Right forelimb (tissue), 1 donor: ENCODE results near the gene NPTN.
A peak's percentile ranks its signal among the peaks of the same experiment; 100 is the strongest.
"Not testable (repeated sequence)": the region's sequence is repeated elsewhere in the genome, so short reads cannot be mapped to it uniquely, and the experiment has no call there.

Experiments
- DNase-seq: peaks from one replicate; pipeline ENCODE4 v3.0.0-alpha.2; 2018

The NPTN gene

DNA sequence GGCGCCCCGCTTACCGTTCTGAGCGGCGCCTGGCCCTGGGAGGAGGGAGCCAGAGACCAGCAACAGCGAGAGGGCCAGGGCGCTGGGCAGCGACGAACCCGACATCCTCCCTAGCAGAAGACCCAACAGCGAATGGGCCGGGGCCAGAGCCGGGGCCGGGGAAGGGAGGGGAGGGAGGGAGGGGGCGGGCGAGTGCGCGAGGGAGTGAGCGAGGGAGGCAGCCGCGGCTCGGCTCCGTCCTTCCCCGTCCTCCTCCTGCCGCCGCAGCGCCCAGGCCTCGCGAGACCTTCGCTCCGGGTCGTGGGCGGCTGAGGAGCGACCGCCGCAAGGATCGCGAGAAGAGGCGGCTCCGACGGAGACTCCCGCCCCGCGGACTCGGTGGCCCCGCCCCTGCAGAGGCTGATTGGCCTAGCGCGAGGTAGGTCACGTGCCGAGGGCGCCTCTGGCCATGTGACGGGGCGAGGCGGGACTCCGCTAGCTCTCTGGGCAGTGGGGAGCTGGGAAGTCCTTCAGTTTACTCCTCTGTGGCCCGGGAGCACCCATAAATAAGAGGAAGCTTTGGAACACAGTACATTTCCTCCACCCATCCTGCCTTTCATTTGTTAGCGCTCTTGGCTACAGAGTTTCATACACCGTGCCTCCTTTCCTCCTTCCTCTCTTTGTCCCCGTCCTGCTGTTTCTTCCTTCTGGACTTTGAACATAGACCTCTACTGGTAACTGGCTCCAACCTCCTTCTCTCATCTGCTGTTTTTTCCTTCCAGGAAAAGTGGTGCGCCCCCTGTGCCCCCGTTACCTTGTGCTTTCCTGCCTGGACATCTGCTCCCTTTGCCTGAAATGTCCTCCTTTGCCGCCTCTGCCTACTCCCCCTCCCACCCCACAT lies at the start of gene NPTN:
TSS of gene NPTN (minus strand) at position 279 of the 880 bp plus-strand sequence. CDS start at position 105, 174 bp downstream.
- DNase-seq, result peak; percentile 99

DNA sequence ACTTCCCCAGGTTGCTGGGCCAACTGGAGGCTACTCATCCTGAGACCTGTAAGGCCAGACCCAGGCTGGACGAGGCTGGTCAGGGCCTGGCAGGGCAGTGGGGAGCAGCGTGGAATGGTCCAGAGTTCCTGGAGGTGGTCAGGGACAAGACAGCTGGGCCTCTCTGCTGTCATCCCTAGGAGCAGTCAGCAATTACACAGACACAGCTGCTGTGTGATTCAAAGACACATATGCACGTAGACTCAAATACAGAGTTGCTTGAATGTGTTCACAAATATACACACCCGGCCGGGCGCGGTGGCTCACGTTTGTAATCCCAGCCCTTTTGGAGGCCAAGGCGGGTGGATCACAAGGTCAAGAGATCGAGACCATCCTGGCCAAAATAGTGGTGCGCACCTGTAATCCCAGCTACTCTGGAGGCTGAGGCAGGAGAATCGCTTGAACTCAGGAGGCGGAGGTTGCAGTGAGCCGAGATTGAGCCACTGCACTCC lies 49.5 kb upstream of the NPTN start:
- no peak for DNase-seq

DNA sequence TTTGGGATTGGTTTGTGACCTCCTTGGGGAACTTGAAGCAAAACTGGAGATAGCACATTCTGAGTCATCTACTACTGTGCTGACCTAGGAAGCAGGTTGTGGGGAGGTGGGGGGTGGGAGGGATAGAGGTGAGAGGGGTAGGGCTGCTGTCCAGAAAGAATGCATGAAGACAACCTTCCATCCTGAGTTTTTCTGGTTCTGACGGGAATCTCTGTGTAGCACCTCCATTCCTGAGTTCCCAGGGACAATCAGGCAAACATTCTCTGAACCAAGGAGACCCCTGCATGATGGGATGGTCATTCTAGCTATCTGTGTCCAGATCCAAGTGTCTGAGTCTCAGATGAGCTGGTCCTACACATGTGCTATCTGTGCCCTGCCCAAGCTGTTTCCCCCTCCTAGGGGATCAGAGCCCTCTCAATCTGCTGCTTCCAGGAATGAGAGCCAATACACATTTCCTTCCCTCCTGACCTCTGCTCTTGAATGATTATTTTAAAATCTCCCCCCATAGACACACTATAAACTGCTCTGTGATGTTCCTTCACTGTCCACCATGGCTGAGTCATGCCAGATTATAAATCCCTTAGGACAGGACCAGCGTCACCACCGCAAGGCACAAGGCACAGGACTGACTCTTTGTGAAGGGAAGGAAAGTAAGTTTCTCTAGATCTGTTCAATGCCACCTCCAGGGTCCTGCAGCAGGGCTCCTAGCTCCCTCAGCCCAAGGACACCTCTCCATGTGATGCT lies 48.8 kb upstream of the NPTN start:
- no peak for DNase-seq

DNA sequence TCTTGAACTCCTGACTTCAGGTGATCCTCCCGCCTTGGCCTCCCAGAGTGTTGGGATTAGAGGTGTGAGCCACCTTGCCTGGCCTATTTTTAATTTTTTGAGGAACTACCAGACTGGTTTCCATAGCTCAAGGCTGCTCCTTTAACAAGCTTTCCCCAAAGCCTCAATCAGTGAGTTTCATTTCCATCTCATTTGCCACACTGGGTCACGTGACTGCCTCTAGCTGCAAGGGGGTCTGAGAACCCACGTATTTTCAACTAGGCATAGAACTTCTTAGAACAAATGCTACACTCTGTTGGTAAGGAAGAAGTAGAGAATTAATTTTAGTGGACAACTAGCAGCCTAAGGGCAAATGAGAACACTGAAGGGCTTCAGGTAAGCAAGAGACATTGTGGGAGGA lies 47.9 kb upstream of the NPTN start:
- no peak for DNase-seq

DNA sequence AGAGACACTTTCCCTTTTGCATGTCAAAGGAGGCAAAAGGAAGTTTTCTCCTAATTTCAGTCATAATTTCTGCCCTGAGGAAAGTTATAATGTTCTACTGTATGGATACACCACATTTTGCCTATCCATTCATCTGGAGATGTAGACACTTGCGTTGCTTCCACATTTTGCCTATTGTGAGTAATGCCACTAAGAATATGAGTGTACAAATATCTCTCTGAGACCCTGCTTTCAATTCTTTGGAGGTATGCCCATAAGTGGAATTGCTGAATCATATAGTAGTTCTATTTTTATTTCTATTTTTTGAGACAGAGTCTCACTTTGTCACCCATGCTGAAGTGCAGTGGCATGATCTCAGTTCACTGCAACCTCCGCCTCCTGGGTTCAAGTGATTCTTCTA lies 47.4 kb upstream of the NPTN start:
- DNase-seq, result no peak

DNA sequence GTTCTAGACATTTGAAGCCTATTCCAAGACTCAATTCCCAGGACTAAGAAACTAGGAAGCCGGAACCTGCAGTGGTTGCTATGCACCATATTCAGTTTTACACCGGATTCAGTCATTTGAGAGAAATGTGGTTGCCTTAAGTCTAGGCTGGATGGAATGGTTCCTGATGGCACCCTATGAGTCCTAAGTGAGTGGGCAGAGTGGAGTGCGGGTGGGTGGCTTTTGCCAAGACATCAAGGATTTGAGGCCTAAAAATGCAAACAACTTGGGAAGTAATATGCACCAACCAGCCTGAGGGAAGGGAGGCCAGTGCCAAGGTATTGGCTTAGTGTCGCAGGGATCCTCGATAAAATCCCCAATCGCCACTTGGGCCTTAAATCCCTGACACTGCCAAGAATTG lies 46.8 kb upstream of the NPTN start:
- no peak for DNase-seq

DNA sequence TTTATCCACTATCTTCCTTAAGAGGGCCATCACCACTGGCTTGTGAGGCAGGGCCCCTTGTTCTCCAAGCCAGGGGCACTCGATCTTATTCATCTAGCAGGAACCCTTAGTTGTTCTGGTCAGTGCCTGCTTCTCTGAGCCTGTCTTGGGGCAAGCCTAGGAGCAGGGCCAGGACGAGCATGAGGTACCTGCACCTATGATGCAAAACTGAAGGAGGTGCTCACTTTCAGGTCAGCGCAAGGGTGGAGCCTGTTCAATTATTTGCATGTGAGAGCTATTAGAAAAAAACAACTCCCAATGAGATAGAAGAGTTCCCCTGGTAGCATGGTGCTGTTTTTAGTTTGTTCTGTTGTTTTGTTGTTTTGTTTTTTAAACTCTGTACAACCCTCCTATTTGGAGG lies 46.0 kb upstream of the NPTN start:
- no peak for DNase-seq

DNA sequence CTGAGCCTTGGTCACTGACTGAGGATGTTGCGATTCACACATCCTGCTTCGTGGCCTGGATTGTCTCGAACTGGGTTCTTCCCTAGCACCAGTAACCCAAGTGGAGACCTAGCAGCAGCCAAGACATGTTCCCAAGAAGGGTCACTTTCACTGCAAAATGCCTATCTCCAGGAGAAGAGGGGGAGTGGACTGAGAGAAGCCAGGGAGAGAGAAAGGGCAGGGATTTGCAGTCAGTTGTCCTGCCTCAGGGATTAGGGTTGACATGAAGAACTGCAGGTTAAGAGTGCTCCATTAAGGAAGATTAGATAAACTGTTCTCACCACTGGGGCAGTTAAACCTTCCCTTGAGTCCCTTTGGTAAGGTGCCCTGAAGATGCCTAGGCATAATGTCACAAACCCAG lies 45.3 kb upstream of the NPTN start:
- DNase-seq, result no peak

DNA sequence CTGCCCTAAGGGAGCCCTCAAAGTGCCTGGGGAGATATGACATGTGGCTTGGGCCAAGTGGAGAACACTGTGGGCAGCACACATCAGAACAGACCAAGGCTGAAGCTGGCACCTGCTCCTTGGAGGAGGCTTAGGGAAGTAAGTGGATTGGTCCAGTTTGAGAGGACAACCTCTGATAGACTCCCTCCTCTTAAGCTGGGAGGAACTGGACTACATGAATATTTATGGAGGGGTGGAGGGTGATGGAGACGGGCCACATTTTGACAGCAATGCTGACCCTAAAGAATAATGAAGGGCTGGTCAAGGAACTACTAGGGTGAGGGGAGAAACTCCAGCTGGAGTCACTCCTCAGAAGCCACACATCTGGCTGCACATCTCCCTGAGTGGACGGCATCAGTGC lies 44.5 kb upstream of the NPTN start:
- DNase-seq, result no peak

DNA sequence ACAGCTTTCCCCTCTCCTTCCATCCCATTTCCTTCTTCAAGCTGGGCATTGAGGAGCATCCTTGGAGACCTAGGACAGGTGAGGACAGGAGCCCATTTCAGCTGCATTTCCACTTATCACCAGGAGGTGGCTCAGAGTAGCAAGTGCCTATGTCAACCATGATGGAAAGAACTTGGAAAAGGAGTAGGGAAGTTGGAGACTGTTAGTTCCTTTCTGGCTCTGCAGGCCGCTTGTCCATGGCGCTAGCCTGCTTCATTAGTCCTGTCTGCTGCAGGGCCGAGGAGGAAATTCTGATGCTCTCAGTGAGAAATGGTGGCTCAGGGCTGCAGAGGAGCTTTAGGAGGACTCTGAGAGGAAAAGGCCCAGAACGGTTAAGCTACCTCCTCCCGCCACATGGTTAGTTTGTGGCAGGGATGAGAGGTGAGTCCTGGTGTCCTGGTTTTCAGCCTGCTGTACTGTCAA lies 44.0 kb upstream of the NPTN start:
- no peak for DNase-seq

DNA sequence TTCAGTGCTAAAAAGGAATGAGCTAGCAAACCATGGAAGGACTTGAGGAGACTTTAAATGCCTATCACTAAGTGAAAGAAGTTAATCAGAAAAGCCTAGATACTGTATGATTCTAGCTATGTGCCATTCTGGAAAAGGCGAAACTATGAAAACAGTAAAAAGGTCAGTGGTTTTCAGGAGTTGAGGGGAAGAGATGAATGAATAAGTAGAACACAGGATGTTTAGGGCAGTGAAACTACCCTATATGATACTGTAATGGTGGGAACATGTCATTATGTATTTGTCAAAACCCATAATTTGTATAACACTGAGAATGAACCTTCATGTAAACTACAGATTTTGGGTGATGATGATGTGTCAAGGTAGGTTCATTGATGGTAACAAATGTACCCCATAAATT lies 41.4 kb upstream of the NPTN start:
- no peak for DNase-seq

DNA sequence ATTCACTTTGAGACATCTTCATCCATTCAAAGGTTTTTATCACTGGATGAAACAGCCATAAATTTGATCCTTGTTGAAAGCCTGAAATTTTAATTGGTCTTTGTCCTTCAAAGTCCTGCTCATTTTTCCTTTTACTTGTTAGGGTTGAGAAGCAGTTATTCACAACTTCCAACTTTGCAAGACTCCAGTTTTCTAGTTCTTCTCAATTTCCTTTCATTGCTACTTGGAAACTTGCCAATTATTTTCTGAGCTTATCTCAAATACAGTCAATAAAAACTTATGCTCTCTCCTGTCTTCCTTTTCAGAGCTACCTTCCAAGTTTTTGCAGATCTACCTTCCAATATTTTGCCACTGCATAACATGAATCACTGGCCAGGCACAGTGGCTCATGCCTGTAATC lies 27.3 kb upstream of the NPTN start:
- no peak for DNase-seq

DNA sequence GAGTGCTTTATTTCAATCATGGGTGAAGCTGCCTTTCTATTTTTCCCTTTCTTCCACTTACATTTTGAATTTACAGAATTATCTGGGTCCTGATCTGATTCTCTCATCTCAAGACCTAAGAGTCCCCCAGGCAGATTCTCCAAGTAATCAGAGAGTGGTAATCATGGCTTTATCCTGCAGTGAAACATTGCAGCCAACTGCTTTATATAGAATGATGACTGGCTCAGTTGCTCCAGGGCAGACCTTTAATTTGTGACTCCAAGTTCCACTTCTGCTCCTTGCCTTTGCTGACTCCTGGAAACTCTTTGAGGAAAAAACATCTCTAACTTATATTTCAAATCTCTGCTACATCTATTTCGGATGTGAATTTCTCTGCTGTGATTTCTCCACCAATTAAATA lies 25.5 kb upstream of the NPTN start:
- DNase-seq, result no peak

DNA sequence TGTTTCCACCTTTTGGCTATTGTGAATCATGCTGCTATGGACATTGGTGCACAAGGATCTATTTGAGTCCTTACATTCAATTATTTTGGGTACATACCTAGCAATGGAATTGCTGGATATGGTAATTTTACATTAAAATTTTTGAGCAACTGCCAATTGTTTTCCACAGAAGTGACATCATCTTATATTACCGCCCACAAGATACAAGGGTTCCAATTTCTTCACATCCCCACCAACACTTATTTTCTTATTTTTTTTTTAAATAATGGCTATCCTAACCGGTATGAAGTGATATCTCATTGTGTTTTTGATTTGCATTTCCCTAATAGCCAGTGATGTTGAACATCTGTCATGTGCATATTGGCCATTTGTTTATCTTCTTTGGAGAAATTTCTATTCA lies 22.5 kb upstream of the NPTN start:
- no peak for DNase-seq

DNA sequence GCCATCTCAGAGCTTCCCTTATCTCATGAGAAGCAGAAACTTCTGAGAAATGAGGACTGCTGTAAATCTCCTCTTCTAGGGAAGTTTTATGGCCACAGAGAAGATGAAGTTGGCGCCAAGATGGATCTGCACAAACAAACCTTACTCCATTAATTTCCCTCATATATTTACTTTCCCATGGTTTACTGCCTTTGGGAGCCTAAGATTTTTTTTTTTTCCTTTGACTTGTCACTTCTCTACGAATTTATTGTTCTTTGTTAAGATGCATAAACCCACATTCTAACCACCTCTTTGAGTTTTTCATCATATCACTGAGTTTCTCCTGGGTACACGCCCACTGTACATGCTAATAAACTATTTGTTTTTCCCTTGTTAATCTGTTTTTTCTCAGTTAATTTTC lies 21.5 kb upstream of the NPTN start:
- DNase-seq, result no peak

DNA sequence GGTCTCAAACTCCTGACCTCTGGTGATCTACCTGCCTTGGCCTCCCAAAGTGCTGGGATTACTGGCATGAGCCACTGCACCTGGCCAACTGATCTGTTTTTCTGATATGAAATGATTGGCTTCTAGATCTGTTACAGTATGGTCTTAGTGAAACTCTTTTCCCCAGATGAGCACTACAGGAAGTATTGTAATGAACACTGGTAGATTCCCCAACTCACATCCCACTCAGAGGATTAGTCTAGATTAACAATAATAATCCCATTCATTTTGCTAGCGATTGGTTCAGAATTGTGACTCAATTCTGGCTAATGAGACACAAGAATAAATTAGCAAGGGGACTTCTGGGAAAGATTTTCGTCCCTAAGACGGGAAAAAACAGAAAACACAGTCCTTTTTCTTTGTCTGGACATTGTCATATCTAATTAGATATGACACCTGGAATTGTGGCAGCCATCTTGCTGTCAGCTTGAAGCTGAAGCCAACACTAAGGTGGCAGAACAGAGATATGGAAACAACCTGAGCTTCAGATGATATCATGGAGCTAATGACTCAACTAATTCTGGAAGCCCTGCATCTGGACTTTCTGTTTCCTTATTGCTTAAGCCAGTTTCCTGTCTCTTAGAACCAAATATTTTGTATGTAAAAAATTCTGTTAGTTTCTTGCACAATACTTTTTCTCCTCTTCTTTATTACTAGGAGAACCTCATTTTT lies 17.4 kb upstream of the NPTN start:
- no peak for DNase-seq

DNA sequence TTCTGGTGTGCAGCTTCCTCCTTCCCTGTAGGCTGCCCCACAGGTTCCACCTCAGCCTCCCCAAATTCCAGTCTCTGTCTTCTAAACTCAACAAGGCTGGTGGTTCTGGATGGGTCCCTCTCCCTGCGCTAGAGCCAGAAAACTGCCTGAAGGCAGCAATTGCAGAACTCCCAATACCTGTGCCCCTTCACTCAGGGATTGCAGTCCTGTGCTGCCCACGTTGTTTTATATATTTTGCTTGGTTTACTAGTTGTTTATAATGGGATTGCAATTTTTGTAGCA lies 14.8 kb upstream of the NPTN start:
- DNase-seq, result no peak

DNA sequence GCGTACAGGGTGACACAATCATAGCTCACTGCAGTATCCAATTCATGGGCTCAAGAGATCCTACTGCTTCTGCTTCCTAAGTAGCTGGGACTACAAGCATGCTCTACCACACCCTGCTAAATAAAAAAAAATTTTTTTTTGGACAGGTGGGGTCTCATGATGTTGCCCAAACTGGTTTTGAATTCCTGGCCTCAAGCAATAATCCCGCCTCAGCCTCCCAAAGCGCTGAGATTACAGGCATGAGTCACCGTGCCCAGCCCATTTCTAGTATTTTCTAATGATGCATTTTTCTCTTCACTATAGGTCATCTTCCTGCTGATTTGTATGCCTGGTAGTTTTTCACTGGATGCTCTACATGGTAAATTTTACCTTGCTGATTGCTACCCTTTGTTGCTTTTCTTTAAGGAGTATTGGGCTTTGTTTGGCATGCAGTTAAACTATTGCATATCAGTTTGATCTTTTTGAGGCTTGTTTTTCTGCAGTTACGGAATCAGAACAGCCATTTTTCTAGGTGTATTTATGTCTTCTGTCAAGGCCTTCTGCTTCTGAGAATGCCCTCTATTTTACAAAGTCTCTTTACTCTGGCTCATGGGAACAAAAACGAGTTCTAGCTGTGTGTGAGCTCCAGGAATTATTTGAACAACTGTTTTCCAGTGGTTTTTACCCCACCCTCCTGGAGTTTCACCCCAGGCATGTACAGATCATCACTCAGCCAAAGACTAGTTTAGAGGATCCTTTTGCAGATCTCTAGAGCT lies 14.2 kb upstream of the NPTN start:
- no peak for DNase-seq

DNA sequence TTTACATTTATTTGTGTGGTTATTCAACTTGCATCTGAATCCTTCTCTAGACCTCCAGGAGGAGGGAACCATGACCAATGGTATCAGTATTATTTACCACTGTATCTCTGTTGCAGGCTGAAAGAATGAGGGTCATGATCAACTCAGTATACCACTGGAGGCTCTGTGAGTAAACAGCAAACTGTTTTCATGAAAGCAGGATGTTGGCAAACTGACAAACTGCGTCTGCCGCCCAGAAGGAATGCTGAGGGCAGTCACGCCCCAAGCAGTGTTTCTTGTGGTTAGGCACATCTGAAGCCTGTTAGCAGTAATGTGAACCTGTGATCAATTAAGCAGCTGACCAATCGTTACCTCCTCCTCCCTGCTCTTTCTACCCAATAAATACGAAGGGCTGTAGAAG lies 6.3 kb upstream of the NPTN start:
- not testable (repeated sequence) for DNase-seq

DNA sequence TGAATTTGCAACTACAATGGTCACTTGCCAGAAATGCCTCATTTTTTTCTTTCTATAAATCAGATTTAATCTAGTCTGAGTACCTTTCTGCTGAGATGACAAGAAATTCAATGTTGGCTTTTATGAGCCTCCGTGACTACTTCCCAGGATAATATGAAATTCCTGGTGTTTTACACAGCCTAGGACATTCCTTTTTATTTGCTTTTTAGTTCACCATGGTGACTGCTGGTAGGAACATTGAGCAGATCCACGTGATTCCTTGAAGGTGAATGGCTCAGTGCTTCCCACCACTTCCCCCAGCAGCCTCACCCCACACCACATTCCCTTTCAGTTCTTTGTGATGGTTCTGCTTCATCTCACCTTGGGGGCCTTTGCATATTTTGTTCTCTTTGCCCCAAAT lies 4.3 kb upstream of the NPTN start:
- DNase-seq, result no peak

DNA sequence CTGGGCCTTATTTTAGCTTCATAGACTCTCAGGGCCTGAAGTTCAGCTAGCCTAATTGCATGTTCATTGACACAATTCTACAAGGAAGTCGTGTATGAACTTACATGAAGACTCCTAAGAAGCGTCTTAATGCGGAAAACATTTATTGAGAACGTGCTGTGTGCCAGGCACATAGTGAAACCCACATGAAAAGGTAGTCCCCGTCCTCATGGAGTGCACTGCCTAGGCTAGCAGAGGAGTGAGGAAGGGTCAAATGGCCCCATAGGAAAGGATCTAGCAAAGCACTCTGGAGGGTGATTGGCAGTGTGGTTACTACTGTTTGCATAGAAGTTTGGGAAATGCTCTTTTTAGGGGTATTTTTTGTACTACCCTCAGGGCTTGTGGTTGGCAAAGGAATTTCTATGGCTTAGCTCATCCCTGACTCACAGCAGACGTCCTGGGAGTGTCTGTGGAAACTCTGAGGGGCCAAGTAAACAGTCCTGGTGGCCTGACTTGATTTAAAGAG lies 854 bp upstream of the NPTN start:
- peak; percentile 51 for DNase-seq

DNA sequence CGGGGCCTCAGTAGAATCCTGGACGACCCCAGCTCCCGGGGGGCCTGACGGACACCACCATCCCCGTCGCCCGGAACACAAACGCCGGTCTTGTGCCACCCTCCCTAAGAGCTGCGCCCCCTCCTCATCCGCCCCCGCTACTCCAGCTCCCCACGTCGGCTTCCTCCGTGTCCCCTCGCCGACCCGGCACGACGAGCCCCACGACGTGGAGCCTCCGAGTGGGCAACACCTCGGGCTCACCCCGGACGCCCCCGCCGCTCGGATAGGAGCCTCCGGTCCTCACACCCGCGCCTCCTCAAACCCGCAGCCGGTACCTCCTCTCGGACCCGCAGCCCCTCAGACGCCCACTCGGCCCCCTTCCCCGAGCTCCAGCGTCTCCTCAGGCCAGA lies 525 bp downstream of the NPTN start:
- no peak for DNase-seq
